ENCODE data around the gene METTL9.
"Not testable (repeated sequence)": the region's sequence is repeated elsewhere in the genome, so short reads cannot be mapped to it uniquely, and the experiment has no call there.

The METTL9 gene

DNA sequence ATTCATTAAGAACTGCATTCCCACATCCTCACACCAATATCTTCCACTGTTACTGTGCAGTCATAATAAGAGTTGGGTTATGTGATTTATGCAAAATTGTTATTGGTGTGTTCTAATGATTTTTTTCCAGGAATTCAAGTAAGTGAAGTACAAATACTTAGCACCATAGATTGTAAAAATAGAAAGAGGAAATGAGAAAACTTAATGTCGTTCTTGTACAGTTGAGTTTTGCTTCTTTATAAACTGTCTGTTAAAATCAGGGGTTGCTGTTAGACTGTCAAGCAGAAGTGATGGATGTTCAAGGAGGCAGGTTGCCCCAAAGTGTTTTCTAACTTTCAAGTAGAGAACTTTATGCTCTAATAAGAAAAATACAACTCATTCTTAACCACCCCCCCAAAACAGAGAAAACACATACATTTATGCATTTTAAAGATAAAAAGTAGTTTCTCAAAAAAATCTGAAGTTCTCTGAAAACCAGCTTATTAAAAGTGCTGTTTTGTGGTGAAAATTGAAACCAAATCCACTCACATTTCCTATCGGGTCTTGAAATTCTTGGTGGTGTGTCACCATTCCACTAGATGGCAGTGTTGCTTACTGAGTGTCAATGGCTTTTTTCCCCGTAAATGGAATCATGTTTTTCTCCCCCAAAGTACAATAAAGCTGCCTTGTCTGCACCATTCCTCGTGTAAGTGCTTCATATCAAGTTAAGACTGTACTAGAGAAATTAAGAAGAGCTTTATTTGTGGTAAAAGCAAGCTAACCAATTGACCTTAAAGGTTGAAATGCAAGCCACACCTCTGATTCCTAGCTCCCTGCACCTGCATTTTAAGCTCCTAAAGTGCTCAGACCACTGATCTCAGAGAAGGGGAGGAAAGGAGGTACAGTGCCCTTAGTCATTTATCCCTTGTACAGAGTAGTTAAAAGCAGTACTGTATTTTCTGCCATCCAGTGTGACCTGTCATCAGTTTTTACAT is 57.7 kb downstream of the METTL9 start:
- peak in 9 of 58 donors; percentile 3 to 56 (median 12) for DNase-seq

- DNase-seq = no peak
Measured at GRCh38 chr16:21659124-21659523, 59.7 kb downstream of the METTL9 start.

DNA sequence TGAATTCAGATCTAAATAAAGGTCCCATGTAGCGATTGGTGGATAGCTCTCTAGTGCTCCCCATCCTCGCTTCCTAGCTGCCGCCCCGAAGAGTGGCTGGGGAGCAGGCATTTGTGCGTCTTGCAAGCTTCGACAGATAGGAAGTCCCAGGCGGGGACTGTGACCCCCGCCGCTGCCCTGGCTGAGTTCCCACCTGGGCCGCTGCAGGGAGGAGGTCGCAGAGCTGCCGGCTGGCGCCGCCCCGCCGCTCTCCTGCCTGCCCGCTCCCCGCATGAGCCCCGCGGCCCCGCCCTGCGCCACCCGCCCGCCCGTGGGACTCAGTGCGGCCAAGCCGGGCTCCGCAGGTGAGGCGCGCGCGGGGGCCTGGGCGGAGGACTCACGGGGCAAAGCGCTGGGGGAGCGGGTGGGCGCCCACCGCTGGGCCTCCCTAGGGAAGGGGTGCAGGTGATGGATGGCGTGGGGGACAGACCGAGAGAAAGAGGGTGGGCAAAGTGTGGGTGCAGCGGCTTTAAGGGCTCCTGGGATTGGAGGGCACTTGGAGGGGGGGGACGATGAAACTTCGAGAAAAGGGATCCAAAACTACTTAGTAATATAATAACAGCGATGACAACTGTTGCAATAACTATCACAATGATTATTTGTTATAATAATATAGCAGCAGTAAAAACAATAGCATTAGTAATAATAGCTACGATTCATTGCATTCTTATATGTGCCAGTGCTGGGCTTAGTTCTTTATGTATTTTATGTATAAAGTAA is 64.7 kb downstream of the METTL9 start, which contains the start of gene OTOA:
OTOA (plus strand) TSS at position 80 of the 759 bp plus-strand sequence. CDS start 14,547 bp downstream, outside the sequence.
- peak in 3 of 58 donors; percentile 8 to 44 (median 11) for DNase-seq

DNA sequence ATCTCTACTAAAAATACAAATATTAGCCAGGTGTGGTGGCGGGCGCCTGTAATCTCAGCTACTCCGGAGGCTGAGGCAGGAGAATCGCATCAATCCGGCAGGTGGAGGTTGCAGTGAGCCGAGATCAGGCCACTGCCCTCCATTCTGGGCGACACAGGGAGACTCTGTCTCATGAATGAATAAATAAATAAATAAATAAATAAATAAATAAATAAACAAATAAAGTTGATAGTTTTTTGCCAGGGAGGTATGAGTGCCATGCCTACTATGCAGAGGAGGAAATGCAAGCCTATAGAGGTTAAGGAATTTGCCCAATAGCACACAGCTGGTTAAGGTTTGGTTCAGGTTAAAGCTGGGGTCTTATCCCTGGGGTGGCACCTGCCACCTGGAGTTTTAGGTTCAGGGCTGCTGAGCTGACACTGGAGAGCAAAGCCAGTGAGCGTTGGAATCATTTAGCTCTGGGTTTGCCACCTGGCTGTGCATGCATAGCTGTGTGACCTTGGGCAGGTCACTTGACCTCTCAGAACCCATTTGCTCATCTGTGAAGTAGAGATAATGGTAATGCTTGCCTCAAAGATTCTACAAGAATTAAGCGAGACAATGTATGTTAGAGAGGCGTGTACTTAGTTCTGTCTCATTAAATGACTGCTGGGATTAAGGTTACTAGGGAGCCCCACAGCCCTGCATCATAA is 65.6 kb downstream of the METTL9 start:
- DNase-seq = no peak

GRCh38 chr16:21666772-21667171 is 67.4 kb downstream of the METTL9 start:
- DNase-seq = no peak

GRCh38 chr16:21667575-21667974 is 68.2 kb downstream of the METTL9 start:
- no peak for DNase-seq

DNA sequence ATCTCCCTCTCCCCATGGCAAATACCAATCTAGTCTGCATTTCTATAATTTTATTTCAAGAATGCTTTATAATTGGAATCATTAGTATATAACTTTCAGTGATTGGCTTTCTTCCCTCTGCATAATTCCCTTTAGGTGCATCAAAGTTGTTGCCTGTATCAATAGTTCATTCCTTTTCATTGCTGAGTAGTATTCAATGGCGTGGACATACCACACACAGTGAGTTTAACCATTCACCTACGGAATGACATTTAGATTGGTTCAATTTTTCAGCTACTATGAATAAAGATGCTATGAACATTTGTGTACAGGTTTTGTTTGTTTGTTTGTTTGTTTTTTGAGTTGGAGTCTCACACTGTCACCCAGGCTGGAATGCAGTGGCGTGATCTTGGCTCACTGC is 74.1 kb downstream of the METTL9 start:
- DNase-seq = no peak

GRCh38 chr16:21674456-21674855 is 75.1 kb downstream of the METTL9 start:
- DNase-seq = not testable (repeated sequence)

DNA sequence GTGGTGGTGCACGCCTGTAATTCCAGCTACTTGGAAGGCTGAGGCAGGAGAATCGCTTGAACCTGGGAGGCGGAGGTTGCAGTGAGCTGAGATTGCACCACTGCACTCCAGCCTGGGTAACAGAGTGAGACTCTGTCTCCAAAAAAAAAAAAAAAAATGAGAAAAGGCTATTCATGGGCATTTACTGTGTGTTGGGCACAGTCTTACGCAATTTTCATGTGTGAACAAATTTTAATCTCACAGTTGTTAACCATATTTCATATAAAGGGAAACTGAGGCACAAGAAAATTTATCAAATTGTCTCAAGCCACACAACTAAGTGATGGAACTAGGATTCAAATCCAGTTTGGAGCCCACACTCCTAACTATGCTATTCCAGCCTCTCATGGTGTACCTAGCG is 81.3 kb downstream of the METTL9 start:
- DNase-seq = not testable (repeated sequence)

- DNase-seq = no peak
Measured at GRCh38 chr16:21683184-21683583, 83.8 kb downstream of the METTL9 start.

DNA sequence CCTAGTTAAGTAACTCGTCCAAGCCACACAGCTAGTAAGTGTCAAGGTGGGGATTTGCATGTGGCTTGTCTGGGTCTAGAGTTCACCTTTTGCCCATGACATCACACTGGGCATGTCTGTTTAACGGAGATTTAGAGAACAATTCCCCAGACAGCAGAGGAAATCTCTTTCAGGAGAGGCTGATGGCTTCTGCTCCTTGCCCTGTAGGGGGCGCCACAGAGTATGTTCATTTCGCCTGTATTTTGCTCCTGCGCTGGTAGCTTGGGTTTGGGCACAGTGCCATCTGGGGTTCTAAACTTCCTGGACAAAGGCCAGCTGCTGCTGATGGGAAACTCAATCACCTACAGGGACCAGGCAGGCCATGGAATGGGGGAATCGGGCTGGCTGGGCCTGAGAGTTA is 84.8 kb downstream of the METTL9 start:
- peak in 2 of 58 donors; percentile 1 to 32 for DNase-seq

DNA sequence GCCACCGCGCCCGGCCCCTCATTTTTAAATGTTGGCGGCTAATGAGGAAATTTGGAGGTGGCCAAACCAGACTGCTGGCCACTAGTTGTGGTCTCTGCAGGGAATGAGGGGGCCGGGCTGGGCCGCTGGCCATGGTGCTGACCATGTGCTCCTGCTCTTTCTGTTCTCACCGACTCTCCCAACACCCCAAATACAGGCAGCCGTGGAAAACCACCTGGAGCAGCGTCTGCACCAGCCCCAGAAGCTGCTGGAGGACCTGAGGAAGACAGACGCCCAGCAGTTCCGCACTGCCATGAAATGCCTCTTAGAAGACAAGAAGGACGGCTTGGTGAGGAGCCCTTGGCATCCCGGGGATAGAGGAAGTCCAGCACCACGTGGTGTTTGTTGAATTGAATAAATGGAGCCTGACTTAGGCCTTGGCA is 85.7 kb downstream of the METTL9 start:
- DNase-seq = peak in 1 of 58 donors; percentile 0

DNA sequence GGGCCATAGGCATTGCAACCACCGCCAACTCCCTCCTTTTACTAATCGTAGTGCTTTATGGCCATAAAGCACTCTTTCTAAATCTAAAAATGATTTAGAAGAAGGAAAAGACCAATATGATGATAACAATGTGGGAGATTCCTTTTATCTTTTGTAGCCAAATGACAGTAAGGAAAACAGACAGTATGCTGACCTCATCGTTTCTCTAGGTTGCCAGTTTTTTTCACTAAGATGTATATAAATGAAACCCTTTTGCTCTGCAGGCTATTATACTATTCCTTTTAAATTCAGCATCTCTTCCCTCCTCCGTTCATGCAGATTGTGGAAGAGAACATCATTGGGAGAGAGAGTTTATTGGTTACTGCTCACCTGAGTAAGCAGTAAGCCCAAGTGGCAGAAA is 89.7 kb downstream of the METTL9 start:
- no peak for DNase-seq

DNA sequence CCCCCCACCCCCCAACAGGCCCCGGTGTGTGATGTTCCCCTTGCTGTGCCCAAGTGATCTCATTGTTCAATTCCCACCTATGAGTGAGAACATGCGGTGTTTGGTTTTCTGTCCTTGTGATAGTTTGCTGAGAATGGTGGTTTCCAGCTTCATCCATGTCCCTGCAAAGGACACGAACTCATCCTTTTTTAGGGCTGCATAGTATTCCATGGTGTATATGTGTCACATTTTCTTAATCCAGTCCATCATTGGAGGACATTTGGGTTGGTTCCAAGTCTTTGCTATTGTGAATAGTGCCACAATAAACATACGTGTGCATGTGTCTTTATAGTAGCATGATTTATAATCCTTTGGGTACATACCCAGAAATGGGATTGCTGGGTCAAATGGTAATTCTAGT is 91.6 kb downstream of the METTL9 start:
- not testable (repeated sequence) for DNase-seq

DNA sequence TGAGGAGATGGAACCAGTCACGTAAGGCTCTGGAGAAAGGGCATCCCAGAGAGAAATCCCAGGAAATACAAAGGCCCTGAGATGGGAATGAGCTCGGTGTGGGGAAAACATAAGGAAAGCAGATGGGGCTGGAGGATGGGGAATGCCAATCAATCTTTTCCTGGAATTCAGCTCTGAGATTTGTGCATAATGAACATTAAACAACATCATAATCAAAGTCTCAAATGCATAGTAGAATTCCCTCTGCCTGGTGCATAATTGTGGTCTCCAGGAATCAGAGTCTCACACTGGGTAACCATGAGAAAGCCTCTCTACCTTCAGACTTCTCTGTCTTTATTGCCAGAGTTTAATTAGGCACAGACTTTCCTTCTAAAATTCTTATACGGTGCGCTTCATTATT is 95.2 kb downstream of the METTL9 start:
- DNase-seq = no peak

DNA sequence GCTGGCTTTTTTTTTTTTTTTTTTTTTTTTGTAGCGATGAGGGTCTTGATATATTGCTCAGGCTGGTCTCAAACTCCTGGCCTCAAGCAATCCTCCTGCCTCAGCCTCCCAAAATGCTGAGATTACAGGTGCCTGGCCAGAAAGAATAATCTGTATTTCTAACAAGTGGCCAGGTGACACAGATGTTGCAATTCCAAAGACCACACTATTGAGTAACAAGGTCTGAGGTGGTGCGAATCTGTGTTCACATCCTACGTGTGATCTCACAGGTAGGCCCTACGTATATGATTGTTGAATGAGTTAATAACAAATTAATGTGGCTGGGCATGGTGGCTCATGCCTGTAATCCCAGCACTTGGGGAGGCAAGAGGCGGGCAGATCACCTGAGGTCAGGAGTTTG is 97.7 kb downstream of the METTL9 start:
- DNase-seq = no peak

- DNase-seq = no peak
Measured at GRCh38 chr16:21698169-21699032, 99.0 kb downstream of the METTL9 start.

DNA sequence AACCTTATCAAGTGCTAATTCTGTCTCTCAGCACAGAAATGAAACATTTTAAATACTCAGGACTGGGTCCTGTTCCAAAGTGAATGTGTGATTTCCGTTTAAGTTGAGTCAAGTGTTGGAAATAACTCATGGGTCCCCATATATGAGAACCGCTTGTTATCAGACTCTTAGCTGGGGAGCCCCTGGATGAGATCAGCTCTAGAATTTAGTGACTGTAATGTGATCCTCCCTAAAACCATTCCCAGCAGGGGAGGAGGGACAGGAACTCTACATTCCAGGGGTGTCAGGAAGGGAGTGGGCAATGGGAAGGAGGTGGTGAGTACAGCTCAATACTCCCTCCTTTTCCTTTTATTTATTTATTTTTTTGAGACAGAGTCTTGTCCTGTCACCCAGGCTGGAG is 101.9 kb downstream of the METTL9 start:
- no peak for DNase-seq

DNA sequence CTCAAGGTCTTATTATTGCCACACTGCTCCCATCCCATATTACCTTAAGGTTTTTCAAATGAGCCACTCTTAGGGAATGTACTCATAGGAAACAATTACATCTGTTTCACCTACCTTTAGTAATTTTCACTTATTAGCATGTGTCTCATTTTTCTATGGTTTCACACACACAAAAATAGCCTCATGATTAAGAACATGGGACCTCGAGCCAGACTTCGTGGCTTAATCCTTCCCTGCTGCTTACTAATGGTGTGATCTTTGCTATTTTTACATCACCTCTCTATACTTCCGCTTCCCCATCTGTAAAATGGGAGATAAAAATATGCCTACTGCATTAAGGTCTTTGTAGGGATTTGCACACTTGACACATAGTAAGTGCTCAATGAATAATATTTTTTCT is 102.9 kb downstream of the METTL9 start:
- no peak for DNase-seq

DNA sequence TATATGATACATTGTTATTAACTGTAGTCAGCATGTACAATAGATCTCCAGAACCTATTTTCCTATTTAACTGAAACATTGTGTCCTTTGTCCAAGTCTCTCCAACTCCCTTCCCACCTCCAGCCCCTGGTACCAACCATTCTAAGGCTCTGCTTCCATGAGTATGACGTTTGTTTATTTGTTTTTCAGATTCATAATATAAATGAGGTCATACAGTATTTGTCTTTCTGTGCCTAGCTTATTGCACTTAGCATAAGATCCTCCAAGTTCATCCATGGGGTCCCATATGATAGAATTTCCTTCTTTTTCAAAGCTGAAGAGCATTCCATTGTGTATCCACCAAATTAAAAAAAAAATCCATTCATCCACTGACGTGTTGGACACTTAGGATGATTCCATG is 103.8 kb downstream of the METTL9 start:
- DNase-seq = no peak

All from anterior cingulate cortex (tissue), 58 donors.